T-helper 22 cell (primary cell): ENCODE results near the gene SHQ1.
"Not testable (repeated sequence)": the region's sequence is repeated elsewhere in the genome, so short reads cannot be mapped to it uniquely, and the experiment has no call there.

Source experiments
- DNase-seq: peaks from one replicate; pipeline ENCODE4 v3.0.0-alpha.2; 2020; ENCODE audit warnings: low read depth

The SHQ1 gene

DNA sequence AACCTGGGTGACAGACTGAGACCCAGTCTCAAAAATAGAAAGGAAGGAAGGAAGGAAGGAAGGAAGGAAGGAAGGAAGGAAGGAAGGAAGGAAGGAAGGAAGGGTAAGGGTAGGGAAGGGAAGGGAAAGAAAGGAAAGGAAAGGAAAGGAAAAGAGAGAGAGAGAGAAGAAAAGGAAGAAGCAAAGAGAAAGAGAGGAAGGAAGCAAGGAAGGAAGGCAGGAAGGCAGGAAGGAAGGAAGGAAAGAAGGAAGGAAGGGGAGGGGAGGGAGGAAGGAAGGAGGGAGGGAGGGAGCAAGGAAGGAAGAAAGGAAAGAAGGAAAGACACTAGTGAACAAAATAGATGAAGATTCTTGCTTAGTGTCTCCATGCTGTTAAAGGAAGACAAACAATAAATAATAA is 129.1 kb downstream of the SHQ1 start:
- DNase-seq = no peak

DNA sequence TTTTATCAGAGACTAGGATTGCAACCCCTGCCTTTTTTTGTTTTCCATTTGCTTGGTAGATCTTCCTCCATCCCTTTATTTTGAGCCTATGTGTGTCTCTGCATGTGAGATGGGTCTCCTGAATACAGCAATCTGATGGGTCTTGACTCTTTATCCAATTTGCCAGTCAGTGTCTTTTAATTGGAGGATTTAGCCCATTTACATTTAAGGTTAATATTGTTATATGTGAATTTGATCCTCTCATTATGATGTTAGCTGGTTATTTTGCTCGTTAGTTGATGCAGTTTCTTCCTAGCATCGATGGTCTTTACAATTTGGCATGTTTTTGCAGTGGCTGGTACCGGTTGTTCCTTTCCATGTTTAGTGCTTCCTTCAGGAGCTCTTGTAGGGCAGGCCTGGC is 134.1 kb downstream of the SHQ1 start:
- not testable (repeated sequence) for DNase-seq

DNA sequence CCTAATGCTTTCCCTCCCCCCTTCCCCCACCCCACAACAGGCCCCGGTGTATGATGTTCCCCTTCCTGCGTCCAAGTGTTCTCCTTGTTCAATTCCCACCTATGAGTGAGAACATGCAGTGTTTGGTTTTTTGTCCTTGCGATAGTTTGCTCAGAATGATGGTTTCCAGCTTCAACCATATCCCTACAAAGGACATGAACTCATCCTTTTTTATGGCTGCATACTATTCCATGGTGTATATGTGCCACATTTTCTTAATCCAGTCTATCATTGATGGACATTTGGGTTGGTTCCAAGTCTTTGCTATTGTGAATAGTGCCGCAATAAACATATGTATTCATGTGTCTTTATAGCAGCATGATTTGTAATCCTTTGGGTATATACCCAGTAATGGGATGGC is 137.8 kb downstream of the SHQ1 start:
- not testable (repeated sequence) for DNase-seq

DNA sequence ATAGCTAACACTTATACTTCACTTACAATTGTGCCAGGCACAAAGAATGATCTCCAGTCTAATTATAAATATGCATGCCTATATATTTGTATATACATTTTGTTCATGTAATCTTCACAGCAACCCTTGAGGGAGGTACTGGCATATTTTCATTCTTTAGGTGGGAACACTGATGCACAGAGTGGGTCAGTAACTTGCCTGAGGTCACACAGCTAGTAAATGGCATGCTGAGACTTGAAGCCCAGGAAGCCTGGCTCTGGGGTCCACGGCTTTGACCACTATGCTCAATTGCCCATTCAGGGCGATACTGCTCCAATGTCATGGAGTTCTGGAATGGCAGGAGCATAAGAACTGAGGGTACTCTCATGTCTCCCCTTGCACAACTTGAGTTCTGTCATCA is 139.8 kb downstream of the SHQ1 start:
- no peak for DNase-seq

DNA sequence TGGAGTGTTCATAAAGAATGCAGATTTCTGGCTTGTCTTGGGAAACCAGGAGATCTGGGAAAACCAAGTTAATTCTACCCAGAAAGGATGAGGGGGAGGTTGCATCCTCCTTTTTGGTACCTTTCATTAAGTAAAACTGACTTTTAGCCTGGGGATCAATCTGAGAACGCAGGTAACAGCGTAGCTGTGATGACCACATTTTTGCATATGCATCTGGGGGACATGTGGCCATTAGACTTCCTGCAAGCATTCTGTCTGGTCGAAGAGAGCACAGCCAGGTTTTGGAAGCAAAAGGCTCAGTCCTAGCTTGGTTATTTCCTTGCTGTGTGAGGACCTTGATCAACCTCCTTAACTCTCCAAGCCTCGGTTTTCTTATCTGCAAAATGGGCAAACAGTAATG is 145.2 kb downstream of the SHQ1 start:
- no peak for DNase-seq

DNA sequence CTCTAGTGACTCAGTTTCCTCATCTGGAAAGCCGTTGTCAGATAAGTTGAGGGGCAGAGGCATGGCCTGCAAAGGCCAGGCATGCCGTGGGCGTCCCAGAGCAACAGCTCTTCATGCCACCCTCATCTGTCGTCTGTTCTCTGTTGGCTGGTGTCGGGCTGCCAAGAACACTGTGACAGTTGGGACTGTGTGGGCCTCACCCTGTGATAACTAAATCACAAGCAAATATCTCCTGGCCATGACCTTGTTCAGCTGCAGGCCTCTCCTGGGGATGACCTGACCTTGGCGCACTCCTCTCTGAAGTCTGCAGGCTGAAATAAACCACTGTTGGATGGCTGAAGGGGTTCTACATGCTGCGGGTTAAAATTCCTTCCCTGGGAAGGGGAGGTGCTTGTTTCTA is 145.9 kb downstream of the SHQ1 start:
- no peak for DNase-seq

DNA sequence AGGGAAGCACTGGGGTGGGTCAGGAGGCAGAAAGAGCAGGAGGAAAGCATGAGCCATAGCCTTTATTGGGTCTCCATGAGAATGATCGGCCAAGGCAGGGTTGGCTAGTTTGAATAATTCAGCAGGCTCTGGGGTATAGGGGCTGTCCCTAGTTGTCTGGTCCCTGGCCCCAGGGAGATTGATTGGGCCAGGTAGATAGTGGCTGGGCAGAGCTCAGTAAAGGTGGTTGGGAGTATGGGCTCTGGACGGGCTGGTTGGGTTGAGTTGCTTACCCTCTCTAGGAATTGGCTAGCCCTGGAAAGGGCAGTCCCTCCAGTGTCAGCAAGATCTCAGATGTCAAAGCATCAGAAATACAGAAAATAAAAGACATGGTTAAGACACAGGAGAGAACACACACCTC is 148.1 kb downstream of the SHQ1 start:
- DNase-seq = no peak

DNA sequence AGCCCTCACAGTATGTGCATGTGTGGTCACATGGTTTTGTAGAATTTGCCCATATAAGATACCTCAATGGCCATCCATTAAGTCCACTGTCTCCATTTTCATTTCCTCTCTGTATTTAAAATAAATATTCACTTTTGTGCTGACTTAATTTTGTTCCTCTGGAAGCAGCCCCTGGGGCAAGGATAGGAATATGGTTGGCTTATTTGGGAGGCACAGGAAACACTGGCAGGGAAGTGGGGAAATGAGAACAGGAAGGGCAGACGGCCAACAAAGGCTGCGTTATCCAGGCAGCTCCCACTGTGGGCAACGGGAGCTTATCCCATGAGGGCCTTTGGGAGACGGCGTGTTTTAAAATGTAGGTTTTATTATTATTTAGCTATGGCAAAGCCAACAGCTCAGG is 148.6 kb downstream of the SHQ1 start:
- DNase-seq = no peak
